Activated CD4-positive, alpha-beta memory T cell treated with anti-CD3 and anti-CD28 coated beads, Interleukin-2, amount 10 ng/mL, durations not matched to agents 7 days and 5 days (primary cell): ENCODE data around the gene LPCAT3. TPM values are rescaled to one million over a fixed set of nuclear protein-coding genes. Genes with fewer than 3 reads are reported as not detected.
A peak's percentile ranks its signal among the peaks of the same experiment; 100 is the strongest.

Experiments
- CTCF ChIA-PET: fragments of 350-600 bp; sonication (Branson Sonifier 250); formaldehyde crosslinking; loops from one replicate; lab custom pipeline; 2021; ENCODE audit warnings: antibody characterized with exemption, inconsistent platforms; lab: Charles Lee
- POLR2A ChIA-PET: fragments of 350-600 bp; sonication (Branson Sonifier 250); formaldehyde crosslinking; loops from one replicate; lab custom pipeline; 2021; ENCODE audit warnings: antibody characterized with exemption; lab: Charles Lee
- DNase-seq: peaks from one replicate; pipeline ENCODE4 v3.0.0-alpha.2; 2020
- H3K27ac Mint-ChIP-seq: one replicate; pipeline ENCODE4 v1.8.0; 2021; ENCODE audit warnings: mild to moderate bottlenecking, mixed read lengths
- H3K27me3 Mint-ChIP-seq: one replicate; pipeline ENCODE4 v1.8.0; 2021; ENCODE audit warnings: mixed read lengths
- H3K36me3 Mint-ChIP-seq: one replicate; pipeline ENCODE4 v1.8.0; 2021; ENCODE audit warnings: low read depth, mixed read lengths
- H3K4me1 Mint-ChIP-seq: one replicate; pipeline ENCODE4 v1.8.0; 2021; ENCODE audit warnings: mixed read lengths
- H3K4me3 Mint-ChIP-seq: one replicate; pipeline ENCODE4 v1.8.0; 2021; ENCODE audit warnings: mild to moderate bottlenecking, mixed read lengths
- H3K9me3 Mint-ChIP-seq: one replicate; pipeline ENCODE4 v1.8.0; 2021; ENCODE audit warnings: mixed read lengths
- total RNA-seq, 2 experiments: library from RNA; stranded (reverse); gene quantifications; one replicate each; pipeline ENCODE4 v1.2.3, GENCODE V29; 2021

LPCAT3 gene
- total RNA-seq, 2 experiments from 2014 or later, result 34.6 to 37.0 TPM

DNA sequence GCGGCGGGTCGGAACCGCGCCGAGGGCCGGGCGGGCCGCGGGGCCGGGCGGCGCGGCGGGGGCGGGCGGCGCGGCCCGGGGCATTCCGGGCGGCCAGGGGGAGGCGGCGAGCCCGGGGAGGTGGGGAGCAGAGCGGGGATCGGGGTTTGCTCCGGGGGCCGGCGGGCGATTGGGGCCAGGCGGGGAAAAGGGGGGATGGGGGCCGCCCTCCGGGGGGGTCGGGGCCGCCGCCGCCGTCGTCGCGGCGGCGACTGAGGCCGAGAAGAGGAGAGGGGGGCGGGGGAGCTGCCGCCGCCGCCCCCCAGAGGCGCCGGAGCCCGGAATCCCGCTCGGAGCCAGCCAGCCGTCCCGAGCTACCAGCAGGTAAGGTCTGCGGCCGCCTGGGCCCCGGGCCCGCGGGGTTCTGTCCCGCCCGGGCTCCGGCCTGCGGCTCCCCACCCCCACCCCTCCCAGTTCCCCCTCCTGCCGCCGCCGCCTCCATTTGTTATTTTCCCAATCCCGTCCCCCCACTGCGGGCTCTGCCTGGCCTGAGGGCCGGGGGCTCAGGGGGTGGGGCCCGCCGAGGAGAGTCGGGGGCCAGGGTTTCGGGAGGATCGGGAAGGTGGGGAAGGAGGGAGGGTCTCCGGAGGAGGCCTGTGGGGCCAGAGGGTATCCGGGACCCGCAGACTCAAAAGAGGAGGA is 90.1 kb downstream of the LPCAT3 start:
- Mint-ChIP-seq H3K9me3 (no peaks in the 10 kb centered on the region), H3K4me1 (peaks cover 69% of the 10 kb centered on the region), H3K36me3 (peaks cover 18% of the 10 kb centered on the region), H3K27me3 (no peaks in the 10 kb centered on the region), H3K27ac (peak overlapping the region; percentile 78), H3K4me3 (peak overlapping the region; percentile 78)
- ChIA-PET POLR2A (interaction anchor here (0.6 to 19.4 kb wide), 7 partner anchors 8 to 59 kb away, joined by 3 to 295 read pairs (median 7); partner anchors contain the start of genes C12orf57, PTPN6, RNU7-1 and SPSB2), CTCF (interaction anchor here (0.5 to 4.7 kb wide), 3 partner anchors 9 to 59 kb away, joined by 3 to 27 read pairs (median 4); partner anchors contain the start of gene SPSB2)
- no peak for DNase-seq

DNA sequence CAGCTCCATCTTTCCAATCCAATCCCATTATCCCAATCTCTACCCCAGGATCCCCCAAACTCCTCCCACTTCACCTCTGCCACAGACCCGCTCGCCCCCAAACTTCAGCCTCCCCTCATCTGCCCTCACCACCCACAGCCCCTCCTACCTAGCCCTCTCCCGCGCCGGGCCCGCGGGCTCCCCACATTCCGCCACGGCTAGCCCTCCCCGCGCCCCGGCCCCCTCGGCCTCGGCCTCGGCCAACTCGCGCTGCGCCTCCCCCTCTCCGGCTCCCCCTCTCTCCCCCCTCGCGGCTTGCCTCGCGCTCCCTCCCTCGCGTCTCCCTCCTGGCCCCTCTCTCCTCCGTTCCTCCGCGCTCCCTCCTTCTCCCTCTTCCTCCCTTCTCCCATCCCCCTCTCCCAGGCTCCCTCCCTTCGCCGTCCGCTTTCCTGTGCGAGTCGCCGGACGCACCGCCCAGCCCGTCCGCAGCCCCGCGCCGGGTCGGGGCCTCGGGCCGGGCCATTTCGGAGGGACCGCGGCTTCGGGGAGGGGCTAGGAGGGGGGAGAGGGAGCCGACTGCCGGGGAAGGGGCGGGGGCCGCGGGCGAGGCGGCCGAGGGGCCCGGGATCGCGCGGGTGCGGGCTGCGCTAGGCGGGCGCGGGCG is 90.8 kb downstream of the LPCAT3 start, which contains the start of gene ATN1:
Gene ATN1 (plus strand): TSS at position 581 of the 643 bp plus-strand sequence. CDS start 6,043 bp downstream, outside the sequence.
- Mint-ChIP-seq H3K4me3 (peak within 1 kb of the TSS; percentile 90), H3K27me3 (no peaks in the 10 kb centered on the region), H3K27ac (peak within 1 kb of the TSS; percentile 78), H3K4me1 (peaks cover 68% of the 10 kb centered on the region), H3K36me3 (peaks cover 20% of the 10 kb centered on the region), H3K9me3 (no peaks in the 10 kb centered on the region)
- CTCF ChIA-PET, result interaction anchor here (0.5 to 4.7 kb wide), 9 partner anchors 10 to 186 kb away, joined by 3 to 28 read pairs (median 11); partner anchors contain the start of genes C12orf57, LRRC23, RNU7-1 and SPSB2
- DNase-seq, result peak; percentile 48
- POLR2A ChIA-PET, result interaction anchor here (0.6 to 19.4 kb wide), 16 partner anchors 9 to 185 kb away, joined by 3 to 295 read pairs (median 6); partner anchors contain the start of genes C12orf57, C1RL, ENO2 and PTPN6

Other genes starting within 250 kb of the LPCAT3 start
- 10 to 100 TPM; 91.9 TPM for gene LAG3, start 246.0 kb downstream of the LPCAT3 start, total RNA-seq
- 100 to 1,000 TPM; 324 to 327 TPM for gene CD4, start 228.9 kb downstream of the LPCAT3 start, total RNA-seq
- not detected for gene GPR162, start 196.7 kb downstream of the LPCAT3 start, total RNA-seq
- gene P3H3, start 190.1 kb downstream of the LPCAT3 start, total RNA-seq, result under 1 TPM; 0.18 to 0.68 TPM
- not detected for gene GNB3, start 177.6 kb downstream of the LPCAT3 start, total RNA-seq
- 100 to 1,000 TPM in 1 of 2 experiments, 10 to 100 TPM in 1; 96.5 to 101 TPM for gene CDCA3, start 167.2 kb downstream of the LPCAT3 start, total RNA-seq
- 100 to 1,000 TPM in 1 of 2 experiments, 10 to 100 TPM in 1; 91.4 to 109 TPM for gene USP5, start 166.3 kb downstream of the LPCAT3 start, total RNA-seq
- 1,000 to 10,000 TPM; 1,228 to 1,253 TPM for gene TPI1, start 150.9 kb downstream of the LPCAT3 start, total RNA-seq
- gene SPSB2, start 145.2 kb downstream of the LPCAT3 start, total RNA-seq, result 10 to 100 TPM; 11.1 to 11.2 TPM
- 1 to 10 TPM; 5.7 to 6.1 TPM for gene LRRC23, start 113.7 kb downstream of the LPCAT3 start, total RNA-seq
- gene ENO2, start 103.9 kb downstream of the LPCAT3 start, total RNA-seq, result 100 to 1,000 TPM; 206 to 207 TPM
- gene ATN1, start 90.5 kb downstream of the LPCAT3 start, total RNA-seq, result 10 to 100 TPM; 33.9 to 34.6 TPM
- gene RNU7-1, start 74.7 kb downstream of the LPCAT3 start, total RNA-seq, result not detected
- gene C12orf57, start 74.5 kb downstream of the LPCAT3 start, total RNA-seq, result 100 to 1,000 TPM; 141 TPM
- gene PTPN6, start 67.1 kb downstream of the LPCAT3 start, total RNA-seq, result 100 to 1,000 TPM; 295 to 299 TPM
- 100 to 1,000 TPM; 194 to 196 TPM for gene PHB2, start 47.8 kb downstream of the LPCAT3 start, total RNA-seq
- gene EMG1, start 47.6 kb downstream of the LPCAT3 start, total RNA-seq, result 10 to 100 TPM; 39.4 to 50.2 TPM
- gene C1S, start 42.2 kb upstream of the LPCAT3 start, total RNA-seq, result 1 to 10 TPM; 1.7 TPM
- gene C1R, start 74.0 kb upstream of the LPCAT3 start, total RNA-seq, result 1 to 10 TPM; 2.7 to 3.8 TPM
- gene C1RL, start 90.7 kb upstream of the LPCAT3 start, total RNA-seq, result 10 to 100 TPM; 26.5 to 28.8 TPM
- gene RBP5, start 110.4 kb upstream of the LPCAT3 start, total RNA-seq, result 1 to 10 TPM in 1 of 2 experiments, under 1 TPM in 1; 0.86 to 1.8 TPM
- 100 to 1,000 TPM; 148 to 152 TPM for gene CLSTN3, start 111.9 kb upstream of the LPCAT3 start, total RNA-seq
- 10 to 100 TPM; 15.0 to 15.4 TPM for gene PEX5, start 171.2 kb upstream of the LPCAT3 start, total RNA-seq